ENCODE data around the gene XRCC3.

Gene XRCC3

GRCh38 chr14:103651585-103651984 is 63.7 kb downstream of the XRCC3 start:
- no peak for DNase-seq (ENCODE audit: low read depth)
- no peak overlapping the region for H3K4me3 ChIP-seq (ENCODE audit: low read depth, low read length)
- no peak for TF ChIP-seq MYC (IDR thresholded peaks at IDR 0.05; ENCODE audit: low read depth, low read length)

GRCh38 chr14:103650213-103650612 is 65.0 kb downstream of the XRCC3 start:
- H3K4me3 ChIP-seq (ENCODE audit: low read depth, low read length): no peak overlapping the region
- no peak for DNase-seq (ENCODE audit: low read depth)
- no peak for TF ChIP-seq POLR2A (IDR thresholded peaks at IDR 0.05; ENCODE audit: extremely low read depth, insufficient read length)
- TF ChIP-seq MYC (IDR thresholded peaks at IDR 0.05; ENCODE audit: low read depth, low read length): no peak
- TF ChIP-seq, protein P1, sequence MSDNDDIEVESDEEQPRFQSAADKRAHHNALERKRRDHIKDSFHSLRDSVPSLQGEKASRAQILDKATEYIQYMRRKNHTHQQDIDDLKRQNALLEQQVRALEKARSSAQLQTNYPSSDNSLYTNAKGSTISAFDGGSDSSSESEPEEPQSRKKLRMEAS (IDR thresholded peaks at IDR 0.05; ENCODE audit: low read depth, low read length): no peak
- TF ChIP-seq, protein P2, sequence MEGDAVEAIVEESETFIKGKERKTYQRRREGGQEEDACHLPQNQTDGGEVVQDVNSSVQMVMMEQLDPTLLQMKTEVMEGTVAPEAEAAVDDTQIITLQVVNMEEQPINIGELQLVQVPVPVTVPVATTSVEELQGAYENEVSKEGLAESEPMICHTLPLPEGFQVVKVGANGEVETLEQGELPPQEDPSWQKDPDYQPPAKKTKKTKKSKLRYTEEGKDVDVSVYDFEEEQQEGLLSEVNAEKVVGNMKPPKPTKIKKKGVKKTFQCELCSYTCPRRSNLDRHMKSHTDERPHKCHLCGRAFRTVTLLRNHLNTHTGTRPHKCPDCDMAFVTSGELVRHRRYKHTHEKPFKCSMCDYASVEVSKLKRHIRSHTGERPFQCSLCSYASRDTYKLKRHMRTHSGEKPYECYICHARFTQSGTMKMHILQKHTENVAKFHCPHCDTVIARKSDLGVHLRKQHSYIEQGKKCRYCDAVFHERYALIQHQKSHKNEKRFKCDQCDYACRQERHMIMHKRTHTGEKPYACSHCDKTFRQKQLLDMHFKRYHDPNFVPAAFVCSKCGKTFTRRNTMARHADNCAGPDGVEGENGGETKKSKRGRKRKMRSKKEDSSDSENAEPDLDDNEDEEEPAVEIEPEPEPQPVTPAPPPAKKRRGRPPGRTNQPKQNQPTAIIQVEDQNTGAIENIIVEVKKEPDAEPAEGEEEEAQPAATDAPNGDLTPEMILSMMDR (IDR thresholded peaks at IDR 0.05; ENCODE audit: low read depth, low read length): no peak

DNA sequence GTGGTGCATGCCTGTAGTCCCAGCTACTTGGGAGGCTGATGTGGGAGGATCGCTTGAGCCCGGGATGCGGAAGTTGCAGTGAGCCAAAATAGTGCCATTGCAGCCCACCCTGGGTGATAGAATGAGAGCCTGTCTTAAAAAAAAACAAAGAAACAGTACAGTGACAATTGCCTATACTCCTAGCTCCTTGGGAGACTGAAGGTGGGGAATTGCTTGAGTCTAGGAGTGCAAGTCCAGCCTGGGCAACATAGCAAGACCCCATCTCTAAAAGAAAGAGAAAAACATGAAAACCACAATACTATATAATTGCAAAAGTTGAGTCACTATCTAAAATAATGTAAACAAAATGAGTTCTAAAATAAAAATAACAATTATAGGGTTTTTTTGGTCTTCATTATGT is 66.2 kb downstream of the XRCC3 start:
- no peak for DNase-seq (ENCODE audit: low read depth)
- TF ChIP-seq MYC (IDR thresholded peaks at IDR 0.05; ENCODE audit: low read depth, low read length) (no peak), POLR2A (IDR thresholded peaks at IDR 0.05; ENCODE audit: extremely low read depth, insufficient read length) (no peak)
- TF ChIP-seq, protein P2 (IDR thresholded peaks at IDR 0.05; ENCODE audit: low read depth, low read length): no peak
- TF ChIP-seq, protein P1 (IDR thresholded peaks at IDR 0.05; ENCODE audit: low read depth, low read length): no peak
- H3K4me3 ChIP-seq (ENCODE audit: low read depth, low read length): no peak overlapping the region

All from NB4 (cell line).